GM23248 (cell line): ENCODE data around the gene DGKG. TPM values are rescaled to one million over a fixed set of nuclear protein-coding genes. Genes with fewer than 3 reads are reported as not detected.

Experiments
- DNase-seq: peaks from one replicate; pipeline ENCODE4 v3.0.0-alpha.2; 2015
- H2AFZ ChIP-seq: fragments of 200-600 bp; sonication (generic); 2 replicates; pipeline ENCODE4 v1.6.1; 2016; ENCODE audit warnings: antibody characterized with exemption
- H3F3A ChIP-seq: fragments of 200-600 bp; sonication (generic); 2 replicates; pipeline ENCODE4 v1.6.1; 2016; ENCODE audit warnings: mild to moderate bottlenecking, antibody characterized with exemption, mixed run types; ENCODE audit not compliant: insufficient read depth
- H3K27ac ChIP-seq: fragments of 200-600 bp; sonication (generic); 2 replicates; pipeline ENCODE4 v1.5.1; 2016; ENCODE audit warnings: mild to moderate bottlenecking
- H3K27me3 ChIP-seq: fragments of 200-600 bp; sonication (generic); replicated peaks from 2 replicates; pipeline ENCODE4 v1.6.1; 2016; ENCODE audit warnings: mild to moderate bottlenecking; ENCODE audit not compliant: insufficient read depth
- H3K36me3 ChIP-seq: fragments of 200-600 bp; sonication (generic); 2 replicates; pipeline ENCODE4 v1.6.1; 2016; ENCODE audit warnings: low read depth, mild to moderate bottlenecking
- H3K4me1 ChIP-seq: fragments of 200-600 bp; sonication (generic); 2 replicates; pipeline ENCODE4 v1.6.1; 2016; ENCODE audit warnings: mild to moderate bottlenecking; ENCODE audit not compliant: insufficient read depth
- H3K4me2 ChIP-seq: fragments of 200-600 bp; sonication (generic); one replicate; pipeline ENCODE4 v1.6.1; 2016; ENCODE audit warnings: mild to moderate bottlenecking; ENCODE audit not compliant: unreplicated experiment
- H3K4me3 ChIP-seq: fragments of 200-600 bp; sonication (generic); 2 replicates; pipeline ENCODE4 v1.5.1; 2016; ENCODE audit warnings: mild to moderate bottlenecking
- H3K79me2 ChIP-seq: fragments of 200-600 bp; sonication (generic); 2 replicates; pipeline ENCODE4 v1.6.1; 2016; ENCODE audit warnings: mild to moderate bottlenecking; ENCODE audit not compliant: insufficient read depth
- H3K9ac ChIP-seq: fragments of 200-600 bp; sonication (generic); 2 replicates; pipeline ENCODE4 v1.6.1; 2016; ENCODE audit warnings: mild to moderate bottlenecking
- H3K9me2 ChIP-seq: fragments of 200-600 bp; sonication (generic); 2 replicates; pipeline ENCODE4 v1.6.1; 2016; ENCODE audit warnings: mixed run types, mild to moderate bottlenecking, moderate library complexity; ENCODE audit not compliant: insufficient read depth
- H3K9me3 ChIP-seq: fragments of 200-600 bp; sonication (generic); one replicate; pipeline ENCODE4 v1.6.1; 2017; ENCODE audit warnings: low read depth
- H4K20me1 ChIP-seq: fragments of 200-600 bp; sonication (generic); 2 replicates; pipeline ENCODE4 v1.6.0; 2016; ENCODE audit not compliant: insufficient read depth
- EZH2 ChIP-seq: fragments of 200-600 bp; sonication (generic); IDR thresholded peaks from 2 replicates; pipeline ENCODE4 v1.6.1; 2018; ENCODE audit warnings: antibody characterized with exemption, mild to moderate bottlenecking; ENCODE audit not compliant: insufficient read depth, poor library complexity, severe bottlenecking
- EZH2phosphoT487 ChIP-seq: fragments of 200-600 bp; sonication (generic); IDR thresholded peaks from 2 replicates; pipeline ENCODE4 v1.6.1; 2018; ENCODE audit warnings: antibody characterized with exemption, moderate library complexity, mild to moderate bottlenecking, low read depth; ENCODE audit not compliant: insufficient read depth
- WGBS, 2 experiments: methylation state at CpG; one replicate each; pipeline ENCODE4 v1.1.6; 2015 to 2017; ENCODE audit warnings: low lambda C conversion rate in 2 of 2, low coverage in 1 of 2; ENCODE audit errors: missing lambda C conversion rate in 2 of 2; 5-methylcytosine and 5-hydroxymethylcytosine counted together
- in situ Hi-C: fragments of 300-500 bp; cut with MboI; formaldehyde crosslinking; loops from 2 replicates; pipeline ENCODE4 v1.15.0; 2020
- polyA plus RNA-seq: library from polyadenylated mRNA; unstranded; fragments of >200 nt; fragmentation: Nextera tagmentation; extraction: Ambion mirVana; gene quantifications from 2 replicates; pipeline ENCODE4 v1.2.1, GENCODE V29; 2016
- total RNA-seq: library from RNA; depleted of rRNA; stranded (reverse); fragments of >200 nt; shearing (Covaris generic); gene quantifications from 2 replicates; pipeline ENCODE4 v1.2.3, GENCODE V29; 2014

DGKG gene
- total and polyA plus RNA-seq, 2 experiments from 2014 or later, result not detected

GRCh38 chr3:186110975-186111974 is 250.8 kb downstream of the DGKG start:
- no peaks in the 10 kb centered on the region for H3K36me3 ChIP-seq
- H3K79me2 ChIP-seq, result peaks cover 22% of the 10 kb centered on the region
- H3K27me3 ChIP-seq, result peaks cover 23% of the 10 kb centered on the region; the same call in 1 of the 2 replicates
- H3K4me3 ChIP-seq, result no peak overlapping the region
- no peak for DNase-seq
- 93 to 95% methylated on average over 12 of the region's 12 CpGs for WGBS, 2 experiments
- TF ChIP-seq EZH2 (no peak), EZH2phosphoT487 (no peak)
- no peak overlapping the region for H3K4me2 ChIP-seq
- in situ Hi-C loops, result no loop called here
- 0 out of 2 replicates have a peak overlapping the region, but pooled peaks have one; percentile 98 for H2AFZ ChIP-seq
- peaks cover 27% of the 10 kb centered on the region; the same call in 1 of the 2 replicates for H3F3A ChIP-seq
- H4K20me1 ChIP-seq, result no peaks in the 10 kb centered on the region
- H3K27ac ChIP-seq, result no peak overlapping the region
- peaks cover 21% of the 10 kb centered on the region for H3K4me1 ChIP-seq
- no peaks in the 10 kb centered on the region for H3K9me2 ChIP-seq
- H3K9ac ChIP-seq, result no peak overlapping the region
- no peaks in the 10 kb centered on the region for H3K9me3 ChIP-seq

- no peaks in the 10 kb centered on the region for H3K9me2 ChIP-seq
- H3K36me3 ChIP-seq, result no peaks in the 10 kb centered on the region
- peak; percentile 58 for DNase-seq
- peak overlapping the region; percentile 87 for H3K27ac ChIP-seq
- peaks cover 33% of the 10 kb centered on the region for H3K79me2 ChIP-seq
- in situ Hi-C loops, result no loop called here
- peak overlapping the region; percentile 98 for H2AFZ ChIP-seq
- no peaks in the 10 kb centered on the region for H4K20me1 ChIP-seq
- TF ChIP-seq EZH2 (no peak), EZH2phosphoT487 (no peak)
- H3K4me2 ChIP-seq, result peak overlapping the region; percentile 99
- H3K27me3 ChIP-seq, result peaks cover 18% of the 10 kb centered on the region; the same call in 1 of the 2 replicates
- WGBS, 2 experiments, result 10 to 11% methylated on average over 34 to 35 of the region's 35 CpGs
- peak overlapping the region; percentile 83 for H3K9ac ChIP-seq
- H3K4me1 ChIP-seq, result peaks cover 25% of the 10 kb centered on the region
- peaks cover 28% of the 10 kb centered on the region; the same call in 1 of the 2 replicates for H3F3A ChIP-seq
- H3K4me3 ChIP-seq, result peak overlapping the region; percentile 85
- H3K9me3 ChIP-seq, result no peaks in the 10 kb centered on the region
Measured at GRCh38 chr3:186109897-186110803, 251.9 kb downstream of the DGKG start.

- TF ChIP-seq EZH2phosphoT487 (no peak), EZH2 (no peak)
Measured at GRCh38 chr3:186108941-186109865, 252.8 kb downstream of the DGKG start, which contains the start of gene ETV5. ETV5 (minus strand) TSS chr3:186109089; CDS start chr3:186105868, 3,221 bp downstream.

More at GRCh38 chr3:186108941-186109865, 252.8 kb downstream of the DGKG start, which contains the start of gene ETV5:
- peaks cover 29% of the 10 kb centered on the region for H3K4me1 ChIP-seq
- no peaks in the 10 kb centered on the region for H3K9me2 ChIP-seq
- H3K4me2 ChIP-seq, result peak within 1 kb of the TSS; percentile 99
- H3K79me2 ChIP-seq, result peaks cover 40% of the 10 kb centered on the region
- peak within 1 kb of the TSS; percentile 87 for H3K27ac ChIP-seq
- H3K9ac ChIP-seq, result peak within 1 kb of the TSS; percentile 88
- H3K9me3 ChIP-seq, result no peaks in the 10 kb centered on the region
- H3K4me3 ChIP-seq, result peak within 1 kb of the TSS; percentile 87
- WGBS, 2 experiments, result 1 to 2% methylated on average over 46 to 58 of the region's 63 CpGs
- no peaks in the 10 kb centered on the region for H3K36me3 ChIP-seq
- H3F3A ChIP-seq, result peaks cover 33% of the 10 kb centered on the region; the same call in 1 of the 2 replicates
- in situ Hi-C loops, result no loop called here
- H4K20me1 ChIP-seq, result no peaks in the 10 kb centered on the region
- peak within 1 kb of the TSS; percentile 98 for H2AFZ ChIP-seq
- DNase-seq, result peak; percentile 100
- peaks cover 15% of the 10 kb centered on the region; the same call in 1 of the 2 replicates for H3K27me3 ChIP-seq
